HS-27A (cell line): ENCODE measurements around the gene CEP41.
"Not testable (repeated sequence)": the region's sequence is repeated elsewhere in the genome, so short reads cannot be mapped to it uniquely, and the experiment has no call there.

Experiments
- DNase-seq: peaks from one replicate; pipeline ENCODE4 v3.0.0-alpha.2; 2012; ENCODE audit warnings: low read depth, missing footprints

CEP41 gene

GRCh38 chr7:130387628-130388403 lies 53.0 kb downstream of the CEP41 start:
- DNase-seq, result no peak

- no peak for DNase-seq
Measured at GRCh38 chr7:130387306-130387627, 53.5 kb downstream of the CEP41 start.

- DNase-seq, result no peak
Measured at GRCh38 chr7:130386876-130387275, 53.9 kb downstream of the CEP41 start.

- no peak for DNase-seq
Measured at GRCh38 chr7:130385600-130386066, 55.2 kb downstream of the CEP41 start.

- no peak for DNase-seq
Measured at GRCh38 chr7:130384841-130385599, 55.8 kb downstream of the CEP41 start.

- no peak for DNase-seq
Measured at GRCh38 chr7:130384371-130384801, 56.4 kb downstream of the CEP41 start.

GRCh38 chr7:130383187-130383980 lies 57.4 kb downstream of the CEP41 start:
- no peak for DNase-seq

- no peak for DNase-seq
Measured at GRCh38 chr7:130381468-130382312, 59.1 kb downstream of the CEP41 start.

- DNase-seq, result no peak
Measured at GRCh38 chr7:130380861-130381455, 59.9 kb downstream of the CEP41 start.

GRCh38 chr7:130379921-130380860 lies 60.6 kb downstream of the CEP41 start, which contains the start of gene CPA1:
Gene CPA1 (plus strand): TSS chr7:130380494. CDS start chr7:130380521, 27 bp downstream.
- DNase-seq, result no peak

- DNase-seq, result no peak
Measured at GRCh38 chr7:130379532-130379920, 61.3 kb downstream of the CEP41 start.

- DNase-seq, result no peak
Measured at GRCh38 chr7:130379019-130379418, 61.8 kb downstream of the CEP41 start.

- no peak for DNase-seq
Measured at GRCh38 chr7:130377178-130377577, 63.6 kb downstream of the CEP41 start.

GRCh38 chr7:130376461-130376860 lies 64.4 kb downstream of the CEP41 start:
- DNase-seq, result not testable (repeated sequence)

GRCh38 chr7:130374507-130374906 lies 66.3 kb downstream of the CEP41 start:
- no peak for DNase-seq

GRCh38 chr7:130372402-130373165 lies 68.2 kb downstream of the CEP41 start:
- DNase-seq, result no peak

- no peak for DNase-seq
Measured at GRCh38 chr7:130371046-130371445, 69.8 kb downstream of the CEP41 start.

- DNase-seq, result no peak
Measured at GRCh38 chr7:130369831-130370550, 70.8 kb downstream of the CEP41 start.
